Cardiac septum (tissue), 1 donor: ENCODE results near the gene RHOC. TPM values are rescaled to one million over a fixed set of nuclear protein-coding genes. Genes with fewer than 3 reads are reported as not detected.
A peak's percentile ranks its signal among the peaks of the same experiment; 100 is the strongest.

Experiments
- DNase-seq: peaks from one replicate; pipeline ENCODE4 v3.0.0-alpha.2; 2020; ENCODE audit warnings: low spot score
- intact Hi-C: fragments of 100-400 bp; cut with DNase I; formaldehyde crosslinking; loops from one replicate; pipeline ENCODE4 v1.14.0; 2022
- total RNA-seq: library from RNA; stranded (reverse); fragmentation: NEBNext Ultra II Directional; extraction: Animal tissue kit (Norgen Biotek cat#: 25700); gene quantifications from one replicate; pipeline ENCODE4 v1.2.1, GENCODE V29; 2021
- donor health status: DM: no; HTN: no; CAD: no.

Gene RHOC
- total RNA-seq, 1 donor from 2014 or later: 270 TPM

DNA sequence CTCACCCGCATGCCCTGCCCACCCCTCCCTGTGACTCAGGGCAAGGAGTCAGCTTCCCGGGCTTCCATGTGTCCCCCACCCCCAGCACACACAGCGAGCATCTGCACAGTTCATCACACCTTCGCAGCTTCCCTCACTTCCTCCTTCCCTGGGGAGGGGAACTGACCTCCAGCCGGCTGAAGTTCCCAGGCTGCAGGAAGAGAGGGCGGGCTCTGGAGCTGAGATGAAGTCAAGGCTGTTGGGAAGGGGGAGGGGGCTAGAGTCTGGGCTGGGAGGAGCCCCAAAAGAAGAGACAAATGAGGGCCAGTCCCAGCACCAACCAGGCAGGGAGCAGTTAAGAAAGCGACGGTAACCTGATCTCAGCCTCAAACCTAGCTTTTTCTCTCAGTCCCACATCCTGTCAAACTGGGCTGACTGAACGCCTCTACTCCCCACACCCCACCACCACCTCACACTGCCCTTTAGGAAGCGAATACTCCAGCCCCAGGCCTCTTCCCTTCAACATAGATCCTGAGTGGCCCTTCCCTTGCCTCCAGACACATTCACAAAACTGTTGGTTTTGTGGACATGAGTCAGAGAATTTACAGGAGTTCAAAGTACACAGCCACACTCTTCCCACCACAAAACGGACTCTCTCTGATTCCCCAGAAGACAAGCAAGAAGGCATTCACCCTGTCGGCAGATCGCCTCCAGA lies 1.8 kb downstream of the RHOC start:
- DNase-seq: peak; percentile 92
- intact Hi-C loops: no loop called here

- intact Hi-C loops: no loop called here
Measured at GRCh38 chr1:112704391-112704933, 2.5 kb downstream of the RHOC start.

DNA sequence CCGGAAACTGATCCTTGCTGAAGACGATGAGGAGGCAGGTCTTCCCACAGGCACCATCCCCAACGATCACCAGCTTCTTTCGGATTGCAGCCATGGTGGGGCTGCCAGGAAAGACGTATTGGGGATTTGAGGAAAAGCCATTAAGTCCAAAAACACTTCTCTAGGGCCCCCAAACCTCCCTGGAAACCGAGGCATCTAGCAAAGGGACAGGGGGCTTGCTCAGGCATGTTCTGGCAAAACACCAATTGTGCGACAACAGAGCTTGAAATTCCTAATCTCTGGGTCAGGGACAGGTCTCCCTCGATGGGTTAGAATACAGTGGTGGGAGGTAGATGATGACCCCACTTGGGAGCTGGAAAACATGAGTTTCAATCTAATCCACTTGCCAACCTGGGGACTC lies 3.2 kb downstream of the RHOC start:
- intact Hi-C loops: no loop called here
- DNase-seq: no peak

More at GRCh38 chr1:112704391-112704933, 2.5 kb downstream of the RHOC start:
- no peak for DNase-seq

GRCh38 chr1:112702420-112703261 lies 4.3 kb downstream of the RHOC start:
- intact Hi-C loops: no loop called here
- DNase-seq: peak; percentile 67

DNA sequence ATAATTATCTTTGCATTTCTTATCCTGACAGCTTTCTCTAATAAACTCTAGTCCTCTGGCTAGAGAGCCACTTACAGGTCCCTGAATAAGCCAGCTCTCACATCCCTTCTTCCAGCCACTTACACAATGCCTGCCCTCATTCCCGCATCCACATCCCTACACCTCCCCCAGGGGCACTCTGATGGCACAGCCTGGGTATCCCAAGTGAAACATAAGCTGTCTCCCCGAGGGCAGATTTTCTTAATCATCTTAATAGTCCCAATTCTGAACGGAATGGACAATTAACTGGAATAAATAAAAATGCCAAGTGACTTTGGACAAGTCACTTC lies 4.9 kb downstream of the RHOC start:
- no peak for DNase-seq
- intact Hi-C loops: no loop called here

DNA sequence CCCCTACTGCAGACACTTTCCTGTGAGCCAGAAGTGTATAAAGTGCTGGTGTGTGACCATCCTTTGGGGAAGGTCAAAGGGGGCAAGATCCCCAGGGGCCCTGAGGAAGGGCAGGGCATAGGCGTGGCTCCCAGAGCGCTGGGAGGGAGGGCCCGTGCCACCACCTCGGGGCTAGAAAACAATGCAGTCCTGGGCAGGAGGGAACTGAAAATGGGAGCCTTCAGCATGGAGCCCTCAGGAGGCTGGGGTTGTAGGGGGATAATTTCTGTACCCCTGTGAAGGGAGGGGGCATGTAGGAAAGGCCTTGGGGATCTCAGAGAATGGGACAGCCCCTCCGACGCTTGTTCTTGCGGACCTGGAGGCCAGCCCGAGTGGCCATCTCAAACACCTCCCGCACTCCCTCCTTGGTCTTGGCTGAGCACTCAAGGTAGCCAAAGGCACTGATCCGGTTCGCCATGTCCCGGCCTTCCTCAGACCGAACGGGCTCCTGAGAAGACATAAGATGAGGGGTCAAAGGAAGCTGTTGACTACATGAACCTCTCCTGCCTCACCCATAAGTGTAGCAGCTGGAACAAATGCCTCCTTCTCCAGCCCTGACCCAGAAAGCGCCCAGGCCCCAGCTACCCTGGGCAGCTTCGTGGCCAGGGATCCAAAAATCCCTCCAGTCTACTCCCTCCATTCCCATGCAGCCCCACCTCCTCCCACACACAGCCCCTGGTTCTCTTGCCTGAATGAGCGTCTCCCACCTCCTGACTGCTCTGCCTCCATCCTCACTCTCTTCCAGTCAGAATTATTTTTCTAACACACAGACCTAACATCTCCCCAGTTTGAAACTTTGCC lies 5.5 kb downstream of the RHOC start:
- intact Hi-C loops: no loop called here
- no peak for DNase-seq

DNA sequence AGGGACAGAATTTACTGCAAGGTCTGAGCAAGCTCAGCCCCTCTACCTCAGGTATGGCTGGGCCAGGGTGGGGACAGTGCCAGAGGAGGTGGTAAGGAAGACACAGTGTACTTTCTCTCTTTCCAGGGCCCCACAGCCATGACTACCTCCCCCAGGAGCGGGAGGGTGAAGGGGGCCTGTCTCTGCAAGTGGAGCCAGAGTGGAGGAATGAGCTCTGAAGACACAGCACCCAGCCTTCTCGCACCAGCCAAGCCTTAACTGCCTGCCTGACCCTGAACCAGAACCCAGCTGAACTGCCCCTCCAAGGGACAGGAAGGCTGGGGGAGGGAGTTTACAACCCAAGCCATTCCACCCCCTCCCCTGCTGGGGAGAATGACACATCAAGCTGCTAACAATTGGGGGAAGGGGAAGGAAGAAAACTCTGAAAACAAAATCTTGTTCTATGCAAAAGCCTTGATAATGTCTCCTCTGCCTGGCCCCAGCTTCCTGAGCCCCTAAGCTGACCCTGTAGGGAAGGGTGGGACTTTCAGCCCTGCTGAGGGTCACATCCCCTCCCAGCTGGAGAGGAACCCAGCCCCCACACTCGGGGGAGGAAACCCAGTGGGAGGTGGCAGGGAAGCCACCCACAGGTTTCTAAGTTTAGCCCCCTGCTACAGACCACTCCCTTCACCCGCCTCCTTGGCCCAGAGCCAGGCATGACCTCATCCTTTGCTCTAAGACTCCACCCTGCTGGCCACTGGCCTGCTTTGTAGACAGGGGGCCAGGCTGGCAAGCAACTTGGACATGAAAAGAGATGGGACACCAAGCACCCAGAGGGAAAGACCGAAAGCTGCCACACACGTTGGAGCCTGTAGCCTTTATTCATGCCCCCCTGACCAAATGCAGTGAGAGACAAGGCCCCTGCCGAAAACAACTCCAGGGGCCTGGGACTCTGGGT lies 6.4 kb downstream of the RHOC start:
- peak; percentile 99 for DNase-seq
- intact Hi-C loops: loop anchor here (1.0 kb wide), 1 partner anchor 15 kb away; the partner anchor contains the start of gene PPM1J

DNA sequence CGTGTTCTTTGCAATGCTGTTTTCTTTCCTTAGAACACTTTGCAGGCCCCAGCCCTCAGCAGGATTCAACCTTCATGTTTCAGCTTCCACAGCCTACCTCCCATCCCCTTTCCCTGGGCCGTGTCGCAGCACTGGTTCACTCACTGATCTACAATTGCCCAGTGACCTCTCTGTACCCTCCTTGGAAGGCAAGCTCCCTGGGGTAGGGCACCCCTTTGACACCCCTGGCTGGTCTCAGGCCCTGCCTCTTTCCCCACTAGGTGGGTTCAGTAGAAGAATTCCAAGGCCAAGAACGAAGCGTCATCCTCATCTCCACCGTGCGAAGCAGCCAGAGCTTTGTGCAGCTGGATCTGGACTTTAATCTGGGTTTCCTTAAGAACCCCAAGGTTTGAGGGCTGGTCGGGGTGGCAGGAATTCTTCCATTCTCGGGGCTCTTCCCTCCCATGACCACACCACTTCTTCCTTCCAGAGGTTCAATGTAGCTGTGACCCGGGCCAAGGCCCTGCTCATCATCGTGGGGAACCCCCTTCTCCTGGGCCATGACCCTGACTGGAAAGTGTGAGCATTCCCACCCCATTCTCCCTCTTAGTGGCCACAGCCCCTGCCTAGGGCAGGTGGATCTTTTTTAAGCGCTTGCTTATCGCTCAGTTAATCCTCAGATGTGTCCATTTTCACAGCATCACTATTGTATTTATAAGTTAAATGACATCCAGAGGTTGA lies 7.3 kb downstream of the RHOC start:
- intact Hi-C loops: loop anchor here (1.0 kb wide), 1 partner anchor 16 kb away; the partner anchor contains the start of gene PPM1J
- DNase-seq: no peak

GRCh38 chr1:112698366-112699310 lies 8.3 kb downstream of the RHOC start:
- no peak for DNase-seq
- intact Hi-C loops: no loop called here

GRCh38 chr1:112697781-112698201 lies 9.1 kb downstream of the RHOC start:
- intact Hi-C loops: no loop called here
- no peak for DNase-seq

DNA sequence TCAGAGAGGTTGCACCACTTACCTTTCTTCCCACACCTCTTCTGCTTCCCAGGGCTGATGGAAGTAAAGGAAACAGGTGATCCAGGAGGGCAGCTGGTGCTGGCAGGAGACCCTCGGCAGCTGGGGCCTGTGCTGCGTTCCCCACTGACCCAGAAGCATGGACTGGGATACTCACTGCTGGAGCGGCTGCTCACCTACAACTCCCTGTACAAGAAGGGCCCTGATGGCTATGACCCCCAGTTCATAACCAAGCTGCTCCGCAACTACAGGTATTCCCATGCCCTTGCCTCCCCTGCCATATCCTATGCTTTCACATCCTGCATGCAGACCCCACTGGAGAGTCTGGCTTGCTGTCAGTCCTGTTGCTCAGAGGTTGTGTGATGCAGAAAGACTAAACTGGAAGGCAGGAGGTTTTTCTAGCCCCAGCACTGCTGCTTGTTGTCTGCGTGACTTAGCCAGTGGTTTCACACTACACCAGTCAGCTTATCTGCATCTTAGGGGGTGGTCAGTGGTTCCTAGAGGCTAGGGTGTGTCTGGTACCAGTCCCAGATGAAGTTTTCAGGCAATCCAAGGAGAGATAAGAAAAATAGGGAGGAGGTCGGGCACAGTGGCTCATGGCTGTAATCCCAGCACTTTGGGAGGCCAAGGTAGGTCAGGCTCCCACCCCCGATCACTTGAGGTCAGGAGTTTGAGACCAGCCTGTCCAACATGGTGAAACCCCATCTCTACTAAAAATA lies 10.2 kb downstream of the RHOC start:
- intact Hi-C loops: no loop called here
- no peak for DNase-seq

DNA sequence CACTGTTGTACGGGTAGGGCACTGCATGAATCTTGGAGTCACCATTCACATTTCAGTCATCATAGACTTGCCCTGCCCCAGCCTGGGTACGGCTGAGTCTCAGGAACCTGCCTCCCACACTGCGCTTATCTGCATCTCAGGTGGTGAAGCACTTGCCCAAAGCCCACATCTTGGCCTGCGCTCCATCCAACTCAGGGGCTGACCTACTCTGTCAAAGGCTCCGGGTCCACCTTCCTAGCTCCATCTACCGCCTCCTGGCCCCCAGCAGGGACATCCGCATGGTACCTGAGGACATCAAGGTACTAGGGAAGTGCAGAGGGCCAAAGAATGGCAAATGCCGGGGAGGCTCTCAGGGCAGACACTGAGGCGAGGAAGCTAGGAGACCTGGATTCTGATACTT lies 11.7 kb downstream of the RHOC start:
- no peak for DNase-seq
- intact Hi-C loops: no loop called here

DNA sequence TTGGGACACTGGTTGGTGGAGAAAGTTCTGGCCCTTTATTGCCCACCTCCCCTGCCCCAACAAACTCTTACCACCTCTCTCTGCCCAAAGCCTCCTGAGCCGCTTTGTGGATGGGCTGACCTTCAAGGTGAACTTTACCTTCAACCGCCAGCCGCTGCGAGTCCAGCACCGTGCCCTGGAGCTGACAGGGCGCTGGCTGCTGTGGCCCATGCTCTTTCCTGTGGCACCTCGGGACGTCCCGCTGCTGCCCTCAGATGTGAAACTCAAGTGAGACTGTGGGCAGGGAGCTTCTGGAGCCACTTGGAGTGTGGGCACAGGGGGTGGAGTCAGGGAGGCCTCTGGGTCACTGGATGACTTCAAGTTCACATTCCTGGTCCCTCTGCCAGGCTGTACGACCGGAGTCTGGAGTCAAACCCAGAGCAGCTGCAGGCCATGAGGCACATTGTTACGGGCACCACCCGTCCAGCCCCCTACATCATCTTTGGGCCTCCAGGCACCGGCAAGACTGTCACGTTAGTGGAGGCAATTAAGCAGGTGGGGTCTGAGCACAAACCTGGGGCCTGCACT lies 12.5 kb downstream of the RHOC start:
- intact Hi-C loops: no loop called here
- DNase-seq: no peak

- intact Hi-C loops: no loop called here
Measured at GRCh38 chr1:112693821-112694220, 13.1 kb downstream of the RHOC start.

DNA sequence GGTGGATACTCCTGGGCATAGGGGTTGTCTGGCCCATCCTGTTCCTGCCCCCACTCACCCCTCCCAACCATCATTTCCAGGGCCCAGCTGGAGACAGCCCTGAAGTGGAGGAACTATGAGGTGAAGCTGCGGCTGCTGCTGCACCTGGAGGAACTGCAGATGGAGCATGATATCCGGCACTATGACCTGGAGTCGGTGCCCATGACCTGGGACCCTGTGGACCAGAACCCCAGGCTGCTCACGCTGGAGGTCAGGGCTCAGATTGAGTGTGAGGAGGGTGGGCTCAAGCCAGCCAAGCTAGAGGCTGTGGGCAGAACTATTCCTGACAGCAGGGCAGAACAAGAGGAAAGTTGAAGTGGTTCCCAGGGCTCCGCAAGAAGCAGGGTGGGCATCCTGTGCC lies 14.2 kb downstream of the RHOC start:
- intact Hi-C loops: no loop called here
- no peak for DNase-seq

More at GRCh38 chr1:112693821-112694220, 13.1 kb downstream of the RHOC start:
- no peak for DNase-seq

DNA sequence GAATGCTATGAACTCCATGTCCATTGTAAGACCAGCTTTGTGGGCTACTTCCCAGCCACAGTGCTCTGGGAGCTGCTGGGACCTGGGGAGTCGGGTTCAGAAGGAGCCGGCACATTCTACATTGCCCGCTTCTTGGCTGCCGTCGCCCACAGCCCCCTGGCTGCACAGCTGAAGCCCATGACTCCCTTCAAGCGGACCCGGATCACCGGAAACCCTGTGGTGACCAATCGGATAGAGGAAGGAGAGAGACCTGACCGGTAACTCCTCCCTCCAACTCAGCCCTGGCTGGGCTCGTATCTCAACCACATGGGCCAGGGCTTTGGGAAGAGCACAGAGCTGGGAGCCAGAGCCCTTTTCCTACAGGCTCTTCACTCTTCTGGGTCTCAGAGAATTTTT lies 17.1 kb downstream of the RHOC start:
- intact Hi-C loops: no loop called here
- DNase-seq: no peak
